DMS79 treated with DMSO at 0.1 percent for 48 hours (cell line): ENCODE measurements around the gene ARHGEF39.
"Not testable (repeated sequence)": the region's sequence is repeated elsewhere in the genome, so short reads cannot be mapped to it uniquely, and the experiment has no call there.

Experiments
- DNase-seq: peaks from one replicate; lab custom pipeline; 2025; lab: John Stamatoyannopoulos, UW

ARHGEF39 gene

GRCh38 chr9:35618325-35618727 lies 46.7 kb downstream of the ARHGEF39 start, which contains the start of gene CD72:
Gene CD72, minus strand, starts transcription at chr9:35618413. Its CDS starts 110 bp downstream, at chr9:35618303.
- DNase-seq: no peak

DNA sequence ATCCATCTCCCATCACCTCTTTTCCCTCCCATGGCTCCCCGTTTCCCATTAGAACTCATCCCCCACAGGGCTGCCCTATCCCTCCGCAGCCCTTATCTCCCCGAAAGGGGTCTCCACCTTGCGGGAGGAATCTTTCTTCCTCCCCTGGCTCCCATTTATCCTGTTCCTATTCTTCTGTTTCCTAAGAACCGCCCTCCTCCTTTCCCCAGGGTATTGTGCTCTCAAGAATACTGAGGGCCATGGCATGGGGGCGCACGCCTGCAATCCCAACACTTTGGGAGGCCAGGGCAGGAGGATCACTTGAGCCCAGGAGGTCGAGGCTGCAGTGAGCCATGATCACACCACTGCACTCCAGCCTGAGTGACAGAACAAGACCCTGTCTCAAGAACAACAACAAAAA lies 47.4 kb downstream of the ARHGEF39 start:
- DNase-seq: no peak

DNA sequence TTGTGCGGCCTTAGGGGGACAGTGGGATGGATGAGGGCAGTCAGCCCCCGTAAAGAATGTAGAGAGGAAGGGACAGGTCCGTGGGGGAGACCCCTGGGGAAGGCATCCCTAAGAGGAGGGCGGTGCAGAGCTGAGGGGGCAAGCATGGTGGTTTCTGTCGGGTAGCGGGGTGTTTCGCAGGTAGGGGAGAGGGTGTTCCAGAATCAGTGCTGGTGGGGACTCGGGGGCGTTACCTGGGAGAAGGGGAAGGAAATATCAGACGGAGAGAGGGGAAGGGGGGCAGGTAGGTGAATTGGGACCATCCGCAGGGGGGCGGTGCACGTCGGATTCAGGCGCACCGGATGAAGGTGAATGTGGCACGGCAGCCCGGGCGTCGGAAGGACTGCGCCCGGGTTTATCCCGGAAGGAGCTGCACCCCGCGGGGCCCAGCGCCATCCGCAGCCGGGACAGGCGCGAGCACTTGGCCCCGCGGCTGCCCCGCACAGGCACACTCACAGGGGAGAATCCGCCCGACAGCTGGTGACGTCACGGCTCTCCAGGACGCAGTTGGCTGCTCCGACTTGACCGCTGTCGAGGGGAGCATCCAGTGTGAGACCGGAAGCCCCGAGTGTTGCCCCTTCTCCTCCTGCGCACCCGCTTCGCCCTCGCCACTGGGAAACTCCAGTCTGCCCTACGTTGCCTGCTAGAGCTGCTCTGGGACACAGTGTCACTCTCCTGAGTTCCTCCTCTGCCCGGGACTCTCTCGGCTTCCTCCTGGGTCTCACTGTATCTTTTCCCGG lies 48.1 kb downstream of the ARHGEF39 start:
- DNase-seq: peak; percentile 35

DNA sequence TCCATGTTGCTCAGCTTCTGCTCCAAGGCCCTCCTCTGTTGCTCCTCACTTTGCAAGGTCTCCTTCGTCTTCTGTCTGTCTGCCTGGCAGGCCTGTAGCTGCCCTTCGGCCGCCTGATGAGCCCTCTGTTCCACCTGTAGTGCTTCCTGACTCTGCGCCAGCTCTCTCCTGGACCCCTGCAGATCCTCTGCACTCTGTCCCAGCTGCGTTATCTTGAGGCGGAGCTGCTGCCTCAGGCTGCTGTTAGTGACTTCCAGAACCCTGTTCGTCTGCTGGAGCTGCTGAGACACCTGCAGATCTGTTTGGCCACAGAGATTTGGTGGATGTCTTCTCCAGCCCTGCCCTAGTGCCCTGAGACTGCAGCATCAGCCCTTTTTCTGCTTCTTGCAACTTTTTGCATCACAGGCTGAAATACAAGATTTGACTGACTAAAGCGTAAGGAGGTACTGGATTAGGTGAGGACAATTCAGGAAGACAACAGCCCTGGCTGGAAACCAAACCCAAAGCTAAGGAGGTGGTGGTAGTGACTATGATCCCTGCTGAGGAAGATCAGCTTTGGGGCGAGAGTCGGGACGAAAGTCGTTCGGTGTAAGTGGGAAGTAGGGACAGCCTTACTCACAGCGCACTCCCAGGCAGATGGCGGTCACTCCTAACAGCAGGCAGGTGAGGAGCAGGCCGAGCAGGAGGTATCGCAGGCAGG lies 48.9 kb downstream of the ARHGEF39 start:
- peak; percentile 37 for DNase-seq

GRCh38 chr9:35612843-35613242 lies 52.2 kb downstream of the ARHGEF39 start:
- no peak for DNase-seq

DNA sequence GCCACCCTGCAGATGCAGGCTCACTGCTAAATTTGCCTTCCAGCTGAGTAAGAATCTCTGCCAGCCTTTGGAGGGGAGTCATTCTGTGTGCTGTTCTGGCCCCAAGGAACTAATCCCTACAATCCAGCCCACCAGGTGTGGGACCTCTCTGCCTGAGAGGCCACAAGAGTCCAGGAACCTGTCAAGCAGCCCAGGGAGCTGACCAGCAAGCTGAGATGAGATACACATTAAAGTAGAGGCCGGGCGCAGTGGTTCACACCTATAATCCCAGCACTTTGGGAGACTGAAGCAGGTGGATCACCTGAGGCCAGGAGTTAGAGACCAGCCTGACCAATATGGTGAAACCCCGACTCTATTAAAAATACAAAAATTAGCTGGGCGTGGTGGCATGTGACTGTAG lies 52.9 kb downstream of the ARHGEF39 start:
- not testable (repeated sequence) for DNase-seq

- DNase-seq: no peak
Measured at GRCh38 chr9:35611230-35611797, 53.7 kb downstream of the ARHGEF39 start.

GRCh38 chr9:35609820-35610163 lies 55.2 kb downstream of the ARHGEF39 start:
- no peak for DNase-seq
